HG02759 (cell line): Measurements from ENCODE around the gene GPR157.
A peak's percentile ranks its signal among the peaks of the same experiment; 100 is the strongest.

Experiments used
- ATAC-seq: cut with Tn5 transposase; IDR thresholded peaks from one replicate; pipeline ENCODE4 v1.9.1; 2021; ENCODE audit warnings: mild to moderate bottlenecking, moderate library complexity; ENCODE audit not compliant: unreplicated experiment

The GPR157 gene

GRCh38 chr1:9088807-9089206 lies 40.1 kb downstream of the GPR157 start:
- no peak for ATAC-seq

DNA sequence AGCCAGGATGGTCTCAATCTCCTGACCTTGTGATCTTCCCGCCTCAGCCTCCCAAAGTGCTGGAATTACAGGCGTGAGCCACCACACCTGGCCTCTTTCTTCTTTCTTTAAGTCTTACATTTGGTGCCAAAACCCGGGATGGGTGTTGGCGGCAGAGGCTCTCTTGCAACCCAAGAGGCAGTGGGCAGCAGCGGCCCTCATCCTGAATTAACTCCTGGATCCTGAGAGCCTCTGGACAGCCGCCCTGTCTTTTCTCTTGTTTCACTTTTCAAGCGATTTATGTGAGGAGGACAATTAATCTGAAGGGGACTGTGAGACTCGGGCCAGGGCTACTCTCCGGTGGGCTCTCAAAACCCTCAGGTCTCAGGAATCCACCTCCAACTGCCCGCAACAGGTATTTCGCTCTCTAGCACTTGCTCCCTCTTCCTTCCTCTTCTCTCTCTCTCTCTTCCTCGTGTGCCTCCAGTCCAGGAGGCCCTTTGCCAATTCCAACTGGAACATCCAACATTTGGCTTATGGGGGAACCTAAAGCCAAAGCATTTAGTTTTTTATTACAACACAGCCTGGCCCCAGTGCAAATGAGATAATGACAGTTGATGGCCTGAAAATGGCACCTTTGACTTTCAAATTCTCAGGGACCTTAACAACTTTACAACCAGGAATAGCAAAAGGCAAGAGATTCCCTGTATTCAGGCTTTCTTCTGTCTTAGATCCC lies 41.3 kb downstream of the GPR157 start:
- ATAC-seq = no peak

DNA sequence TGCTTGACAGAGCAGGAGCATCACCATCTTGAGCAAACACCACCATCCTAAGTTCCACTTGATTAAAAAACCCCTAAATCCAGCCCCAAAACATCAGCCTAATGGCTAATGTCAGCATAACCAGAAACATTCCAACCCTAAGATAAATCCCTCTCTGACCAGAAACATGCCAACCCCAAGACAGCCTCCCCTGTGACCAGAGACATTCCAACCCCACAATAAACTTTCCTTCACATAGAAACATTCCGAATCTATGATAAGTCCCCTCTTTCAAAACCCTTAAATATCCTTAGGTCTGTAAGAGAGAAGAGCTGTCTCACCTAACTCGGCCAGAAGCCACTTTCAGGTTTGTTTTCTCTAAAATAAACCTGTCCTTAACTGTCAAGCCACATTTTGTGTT lies 42.1 kb downstream of the GPR157 start:
- ATAC-seq = no peak

DNA sequence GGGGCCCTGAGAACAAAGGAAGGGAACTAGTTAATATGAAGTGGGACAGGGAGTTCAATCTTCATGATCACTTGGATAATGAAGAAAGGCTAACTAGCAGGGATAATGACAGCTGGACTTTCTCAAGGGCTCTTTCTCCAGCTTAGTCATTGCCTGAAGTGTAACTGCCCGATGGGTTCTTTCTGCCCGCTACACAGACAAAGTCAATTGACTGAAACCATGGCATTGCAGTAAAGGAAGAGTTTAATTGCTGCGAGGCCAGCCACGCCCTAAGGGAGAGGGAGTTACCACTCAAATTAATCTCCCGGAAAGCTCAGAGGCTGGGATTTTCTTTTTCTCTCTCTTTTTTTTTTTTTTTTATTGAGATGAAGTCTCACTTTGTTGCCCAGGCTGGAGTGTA lies 42.9 kb downstream of the GPR157 start:
- no peak for ATAC-seq

GRCh38 chr1:9085306-9085940 lies 43.5 kb downstream of the GPR157 start:
- ATAC-seq = no peak

GRCh38 chr1:9084906-9085305 lies 44.0 kb downstream of the GPR157 start:
- no peak for ATAC-seq

- no peak for ATAC-seq
Measured at GRCh38 chr1:9081473-9081872, 47.4 kb downstream of the GPR157 start.

DNA sequence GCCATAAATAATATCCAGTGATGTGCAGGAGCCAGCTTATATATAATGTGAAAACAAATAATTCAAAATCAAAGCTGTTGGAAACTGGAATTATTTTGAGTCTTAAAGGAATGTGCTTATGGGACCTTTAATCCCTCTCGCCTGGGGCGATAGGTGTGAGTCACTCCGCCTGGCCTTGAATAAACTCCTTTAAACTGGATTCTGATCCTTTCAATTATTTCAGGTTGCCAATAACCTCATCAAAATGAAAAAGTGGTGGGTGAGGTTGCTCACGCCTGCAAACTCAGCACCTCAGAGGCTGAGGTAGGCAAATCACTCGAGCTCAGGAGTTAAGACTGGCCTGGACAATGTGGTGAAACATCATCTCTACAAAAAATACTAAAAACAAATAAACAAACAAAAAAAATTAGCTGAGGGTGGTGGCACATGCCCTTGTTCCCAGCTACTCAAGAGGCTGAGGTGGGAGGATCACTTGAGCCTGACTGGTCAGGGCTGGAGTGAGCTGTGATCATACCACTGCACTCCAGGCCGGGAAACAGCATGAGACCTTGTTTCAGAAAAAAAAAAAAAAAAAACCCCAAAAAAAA lies 48.1 kb downstream of the GPR157 start:
- no peak for ATAC-seq

GRCh38 chr1:9079988-9080704 lies 48.8 kb downstream of the GPR157 start:
- ATAC-seq = peak; percentile 42

DNA sequence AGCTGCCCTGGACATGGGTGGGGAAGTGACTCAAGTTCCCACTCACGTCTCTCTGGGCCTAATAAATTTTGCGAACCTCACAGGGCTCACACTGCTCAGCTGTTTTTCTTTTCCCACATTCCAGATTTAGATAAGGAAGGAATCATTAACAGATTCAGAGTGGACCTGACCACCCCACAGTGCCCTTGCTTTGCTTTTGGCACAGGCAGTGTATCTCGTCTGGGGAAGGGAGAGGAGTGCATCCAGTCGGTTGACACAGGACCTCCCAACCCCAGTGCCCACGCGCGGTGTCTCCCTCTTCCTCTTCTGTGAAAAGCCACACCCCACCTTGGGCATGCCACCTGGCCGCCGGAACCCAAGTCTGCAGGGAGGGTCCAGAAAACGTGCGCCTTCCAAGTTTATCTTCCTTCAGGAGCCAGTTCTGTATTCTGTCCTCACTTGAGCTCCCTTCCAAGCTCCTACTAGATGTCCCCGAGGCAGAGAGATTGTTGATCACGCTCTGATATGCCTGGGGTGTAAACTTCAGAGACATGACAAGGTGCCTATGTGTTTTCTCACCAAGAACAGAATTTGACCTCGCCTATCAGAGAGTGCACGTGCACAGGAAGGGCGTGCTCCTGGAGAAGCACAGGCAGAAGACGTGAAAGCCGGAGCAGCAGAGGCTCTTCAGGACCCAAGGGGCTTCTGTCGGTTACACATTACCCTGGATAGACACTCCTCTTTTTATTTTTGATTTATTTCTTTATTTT lies 50.0 kb downstream of the GPR157 start:
- no peak for ATAC-seq

DNA sequence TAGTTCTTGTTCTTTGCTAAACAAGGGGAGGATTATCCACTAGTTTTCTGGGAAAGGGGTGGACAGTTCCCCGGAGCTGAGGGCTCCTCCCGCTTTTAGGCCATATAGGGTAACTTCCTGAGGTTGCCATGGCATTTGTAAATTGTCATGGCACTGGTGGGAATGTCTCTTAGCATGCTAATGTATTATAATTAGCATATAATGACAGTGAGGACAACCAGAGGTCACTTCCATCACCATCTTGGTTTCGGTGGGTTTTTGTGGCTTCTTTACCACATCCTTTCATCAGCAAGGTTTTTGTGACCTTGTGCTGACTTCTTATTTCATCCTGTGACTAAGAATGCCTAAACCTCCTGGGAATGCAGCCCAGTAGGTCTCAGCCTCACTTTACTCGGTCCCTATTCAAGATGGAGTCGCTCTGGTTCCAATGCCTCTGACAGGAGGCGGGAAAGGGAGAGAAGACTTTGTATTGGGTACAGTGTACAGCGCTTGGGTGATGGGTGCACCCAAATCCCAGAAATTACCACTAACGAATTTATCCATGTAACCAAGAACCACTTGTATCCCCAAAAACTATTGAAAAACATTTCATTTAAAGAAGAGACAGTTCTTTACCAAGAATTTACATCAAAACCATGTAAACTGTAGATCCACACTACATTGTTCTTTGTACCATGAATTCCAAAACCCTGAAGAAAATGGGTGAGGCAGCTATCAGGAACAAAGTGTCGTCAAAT lies 50.7 kb downstream of the GPR157 start:
- ATAC-seq = peak; percentile 58

DNA sequence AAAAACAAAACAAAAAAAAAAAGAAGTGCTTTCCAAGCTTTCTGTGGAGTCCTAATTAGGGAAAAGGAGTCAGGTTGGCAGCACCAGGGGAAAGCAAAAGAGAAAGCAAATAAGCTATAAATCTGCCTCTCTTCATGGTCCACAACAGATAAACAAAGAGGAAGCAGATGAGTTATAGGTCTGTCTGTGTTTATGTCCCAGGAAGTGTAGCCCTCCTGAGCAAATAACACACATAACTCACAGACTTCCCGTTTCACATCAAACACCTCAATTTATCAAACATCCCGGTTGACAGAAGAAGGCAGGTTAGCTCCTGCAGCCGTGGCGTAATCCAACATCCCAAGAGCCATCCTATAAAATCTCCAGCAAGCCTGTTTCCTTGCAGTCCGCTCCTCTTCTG lies 53.9 kb downstream of the GPR157 start:
- ATAC-seq = no peak

GRCh38 chr1:9073143-9073542 lies 55.8 kb downstream of the GPR157 start:
- no peak for ATAC-seq

- no peak for ATAC-seq
Measured at GRCh38 chr1:9071554-9072235, 57.2 kb downstream of the GPR157 start.

- ATAC-seq = no peak
Measured at GRCh38 chr1:9070486-9070885, 58.4 kb downstream of the GPR157 start.

GRCh38 chr1:9069326-9070100 lies 59.4 kb downstream of the GPR157 start, which contains the start of gene SLC2A5:
Gene SLC2A5, minus strand, starts transcription at chr1:9069635. Its CDS starts 99 bp downstream, at chr1:9069536.
- peak; percentile 92 for ATAC-seq

GRCh38 chr1:9068981-9069325 lies 59.9 kb downstream of the GPR157 start:
- no peak for ATAC-seq

GRCh38 chr1:9066945-9067807 lies 61.7 kb downstream of the GPR157 start:
- ATAC-seq = no peak
